IMR-90 (cell line): ENCODE results near the gene MSH5. TPM values are rescaled to one million over a fixed set of nuclear protein-coding genes. Genes with fewer than 3 reads are reported as not detected.

ENCODE experiments used
- ATAC-seq: fragments of 200-7000 bp; cut with Tn5 transposase; 2 replicates; pipeline ENCODE4 v1.9.1; 2020; ENCODE audit warnings: low read depth, mild to moderate bottlenecking, moderate library complexity
- BruUV-seq: library from RNA; stranded (reverse); fragments of 400-500 nt; replicated peaks from 2 replicates; lab custom pipeline; 2021; lab: Mats Ljungman, UMichigan
- CTCF ChIA-PET: fragments of 300-600 bp; formaldehyde crosslinking; extraction: SDS; loops from one replicate; lab custom pipeline; 2021; ENCODE audit warnings: antibody characterized with exemption; lab: Yijun Ruan, JAX
- POLR2A ChIA-PET: fragments of 300-600 bp; sonication (Branson Sonifier 250); formaldehyde crosslinking; loops from one replicate; lab custom pipeline; 2022; ENCODE audit warnings: antibody characterized with exemption; ENCODE audit not compliant: unreplicated experiment; lab: Charles Lee
- DNase-seq: peaks from one replicate; pipeline ENCODE4 v3.0.0; 2013
- H2AFZ ChIP-seq: replicated peaks from 2 replicates; pipeline ENCODE3; 2013; ENCODE audit warnings: low read length, mild to moderate bottlenecking; ENCODE audit not compliant: poor library complexity
- H2AK5ac ChIP-seq: 2 replicates; pipeline ENCODE4 v1.6.1; 2013; ENCODE audit warnings: low read depth, low read length, inconsistent platforms
- H2AK9ac ChIP-seq: replicated peaks from 2 replicates; pipeline ENCODE3; 2013; ENCODE audit warnings: mild to moderate bottlenecking, low read depth, low read length, moderate library complexity; ENCODE audit not compliant: poor library complexity
- H2BK120ac ChIP-seq: 2 replicates; pipeline ENCODE4 v1.6.1; 2013; ENCODE audit warnings: low read depth, low read length, inconsistent platforms
- H2BK15ac ChIP-seq: 3 replicates; pipeline ENCODE4 v1.6.1; 2013; ENCODE audit warnings: low read depth, low read length, inconsistent platforms
- H2BK20ac ChIP-seq: 2 replicates; pipeline ENCODE4 v1.6.1; 2013; ENCODE audit warnings: low read depth, mild to moderate bottlenecking, inconsistent platforms, low read length, moderate library complexity
- H2BK5ac ChIP-seq: 2 replicates; pipeline ENCODE4 v1.6.1; 2013; ENCODE audit warnings: mild to moderate bottlenecking, low read depth, low read length, inconsistent platforms; ENCODE audit not compliant: poor library complexity, severe bottlenecking
- H3K14ac ChIP-seq: replicated peaks from 2 replicates; pipeline ENCODE4 v1.6.1; 2013; ENCODE audit warnings: low read depth, low read length, inconsistent platforms
- H3K18ac ChIP-seq: 2 replicates; pipeline ENCODE4 v1.6.1; 2013; ENCODE audit warnings: low read depth, low read length, control low read depth
- H3K23ac ChIP-seq: 2 replicates; pipeline ENCODE4 v1.6.1; 2013; ENCODE audit warnings: low read depth, low read length, inconsistent platforms
- H3K27ac ChIP-seq: 2 replicates; pipeline ENCODE4 v1.5.1; 2013; ENCODE audit warnings: mild to moderate bottlenecking, control low read depth, low read length; ENCODE audit not compliant: insufficient read depth
- H3K27me3 ChIP-seq: 2 replicates; pipeline ENCODE4 v1.6.1; 2013; ENCODE audit warnings: low read length; ENCODE audit not compliant: control insufficient read depth, insufficient read depth
- H3K36me3 ChIP-seq: 2 replicates; pipeline ENCODE4 v1.6.1; 2013; ENCODE audit warnings: low read length, mixed read lengths; ENCODE audit not compliant: control insufficient read depth, insufficient read depth
- H3K4ac ChIP-seq: 2 replicates; pipeline ENCODE4 v1.6.1; 2013; ENCODE audit warnings: low read depth, low read length, inconsistent platforms
- H3K4me1 ChIP-seq: 2 replicates; pipeline ENCODE4 v1.6.1; 2013; ENCODE audit warnings: low read length, mixed read lengths; ENCODE audit not compliant: control insufficient read depth, insufficient read depth
- H3K4me2 ChIP-seq: 2 replicates; pipeline ENCODE4 v1.6.1; 2013; ENCODE audit warnings: low read depth, mild to moderate bottlenecking, control low read depth, low read length, moderate library complexity
- H3K4me3 ChIP-seq: 2 replicates; pipeline ENCODE4 v1.5.1; 2013; ENCODE audit warnings: low read depth, mild to moderate bottlenecking, control low read depth, low read length, moderate library complexity; ENCODE audit not compliant: insufficient read depth
- H3K56ac ChIP-seq: 2 replicates; pipeline ENCODE4 v1.6.1; 2013; ENCODE audit warnings: low read length, inconsistent platforms; ENCODE audit not compliant: insufficient read depth; ENCODE audit errors: extremely low read depth
- H3K79me1 ChIP-seq, 2 experiments: 2 replicates each; pipeline ENCODE4 v1.6.1; 2013; ENCODE audit warnings: low read length in 2 of 2, inconsistent platforms in 1 of 2, low read depth in 1 of 2
- H3K9ac ChIP-seq: 2 replicates; pipeline ENCODE4 v1.6.1; 2013; ENCODE audit warnings: low read depth, low read length, control low read depth
- H3K9me1 ChIP-seq: 2 replicates; pipeline ENCODE4 v1.6.1; 2013; ENCODE audit warnings: low read length, inconsistent platforms; ENCODE audit not compliant: insufficient read depth
- H3K9me3 ChIP-seq: 2 replicates; pipeline ENCODE4 v1.6.1; 2013; ENCODE audit warnings: low read length; ENCODE audit not compliant: control insufficient read depth, insufficient read depth
- H4K20me1 ChIP-seq: 2 replicates; pipeline ENCODE4 v1.6.1; 2013; ENCODE audit warnings: low read length, inconsistent platforms; ENCODE audit not compliant: insufficient read depth
- H4K5ac ChIP-seq: 2 replicates; pipeline ENCODE4 v1.6.1; 2013; ENCODE audit warnings: mild to moderate bottlenecking, low read depth, low read length, control low read depth
- H4K8ac ChIP-seq, 2 experiments: 2 replicates each; pipeline ENCODE4 v1.6.1; 2013; ENCODE audit warnings: low read depth in 2 of 2, low read length in 2 of 2, control low read depth in 1 of 2, inconsistent platforms in 1 of 2
- H4K91ac ChIP-seq: 2 replicates; pipeline ENCODE4 v1.6.1; 2013; ENCODE audit warnings: low read depth, low read length, inconsistent platforms; ENCODE audit not compliant: insufficient read depth
- BHLHE40 ChIP-seq: fragments of 150-350 bp; IDR thresholded peaks from 2 replicates; pipeline ENCODE4 v1.6.1; 2016; ENCODE audit warnings: mild to moderate bottlenecking, low read depth, low read length
- CEBPB ChIP-seq: IDR thresholded peaks from 2 replicates; pipeline ENCODE4 v1.6.1; 2012; ENCODE audit warnings: low read depth, low read length, improper control_type of control experiment
- CHD1 ChIP-seq: IDR thresholded peaks from 2 replicates; pipeline ENCODE4 v1.6.1; 2012; ENCODE audit warnings: low read depth, low read length, improper control_type of control experiment
- CTCF ChIP-seq: conservative IDR thresholded peaks from 2 replicates; pipeline ENCODE4 v1.5.1; 2012; ENCODE audit warnings: mild to moderate bottlenecking, low read depth, low read length, improper control_type of control experiment
- ELK1 ChIP-seq: fragments of 150-350 bp; IDR thresholded peaks from 2 replicates; pipeline ENCODE4 v1.6.1; 2016; ENCODE audit warnings: low read depth, mild to moderate bottlenecking, low read length, moderate library complexity, borderline replicate concordance
- FOS ChIP-seq: fragments of 150-350 bp; IDR thresholded peaks from 2 replicates; pipeline ENCODE4 v1.6.1; 2016; ENCODE audit warnings: low read depth, low read length
- MAFK ChIP-seq: IDR thresholded peaks from 2 replicates; pipeline ENCODE4 v1.6.1; 2012; ENCODE audit warnings: low read depth, low read length, improper control_type of control experiment
- MAZ ChIP-seq: IDR thresholded peaks from 2 replicates; pipeline ENCODE4 v1.6.1; 2012; ENCODE audit warnings: low read depth, mild to moderate bottlenecking, low read length, improper control_type of control experiment, moderate library complexity, borderline replicate concordance
- MXI1 ChIP-seq: IDR thresholded peaks from 2 replicates; pipeline ENCODE4 v1.6.1; 2012; ENCODE audit warnings: low read depth, mild to moderate bottlenecking, low read length, moderate library complexity, borderline replicate concordance
- NFE2L2 ChIP-seq: fragments of 150-350 bp; IDR thresholded peaks from 2 replicates; pipeline ENCODE4 v1.6.1; 2016; ENCODE audit warnings: low read depth, mild to moderate bottlenecking, low read length
- POLR2A ChIP-seq: IDR thresholded peaks from 2 replicates; pipeline ENCODE4 v1.6.1; 2012; ENCODE audit warnings: mild to moderate bottlenecking, low read depth, low read length
- RAD21 ChIP-seq: IDR thresholded peaks from 2 replicates; pipeline ENCODE4 v1.6.1; 2012; ENCODE audit warnings: low read length, improper control_type of control experiment
- RCOR1 ChIP-seq: IDR thresholded peaks from 2 replicates; pipeline ENCODE4 v1.6.1; 2012; ENCODE audit warnings: mild to moderate bottlenecking, low read length, improper control_type of control experiment; ENCODE audit not compliant: insufficient replicate concordance
- RFX5 ChIP-seq: IDR thresholded peaks from 2 replicates; pipeline ENCODE4 v1.8.0; 2012; ENCODE audit warnings: low read depth, mild to moderate bottlenecking, low read length, moderate library complexity
- SMC3 ChIP-seq: fragments of 150-350 bp; IDR thresholded peaks from 2 replicates; pipeline ENCODE4 v1.6.1; 2016; ENCODE audit warnings: low read depth, mild to moderate bottlenecking, antibody characterized with exemption, low read length, moderate library complexity
- USF2 ChIP-seq: fragments of 150-350 bp; IDR thresholded peaks from 2 replicates; pipeline ENCODE4 v1.6.1; 2017; ENCODE audit warnings: mild to moderate bottlenecking, antibody characterized with exemption, low read length, low read depth
- WGBS, 2 experiments: methylation state at CpG; one replicate each; pipeline versions ENCODE4 v1.1.5 to v1.1.7; 2013; ENCODE audit warnings: missing lambda C conversion rate in 2 of 2; ENCODE audit not compliant: insufficient read length in 1 of 2; ENCODE audit errors: extremely low coverage in 2 of 2; 5-methylcytosine and 5-hydroxymethylcytosine counted together
- dilution Hi-C: fragments of 300-500 bp; cut with HindIII; formaldehyde crosslinking; loops from one replicate; pipeline ENCODE4 v1.14.3; 2018; ENCODE audit warnings: low sequenced_read_pairs; ENCODE audit not compliant: unreplicated experiment
- in situ Hi-C: fragments of 300-500 bp; cut with MboI; formaldehyde crosslinking; loops from 3 replicates; pipeline ENCODE4 v1.14.3; 2019; ENCODE audit warnings: low sequenced_read_pairs, inconsistent platforms, mixed read lengths
- intact Hi-C: fragments of 100-400 bp; cut with micrococcal nuclease; formaldehyde crosslinking; loops from 2 replicates; pipeline ENCODE4 v1.10.0; 2022
- polyA plus RNA-seq, 3 experiments: library from polyadenylated mRNA; depleted of rRNA; stranded (reverse); fragments of >200 nt; gene quantifications; 2 replicates each; pipeline ENCODE4 v1.2.3, GENCODE V29; 2012; ENCODE audit warnings: low replicate concordance in 1 of 3
- total RNA-seq: library from RNA; depleted of rRNA; stranded (reverse); fragments of >200 nt; gene quantifications from 2 replicates; pipeline ENCODE4 v1.2.3, GENCODE V29; 2012

Gene MSH5
- total and polyA plus RNA-seq, 2 of the 4 experiments (the other 2 are of a cell fraction) = 5.6 to 15.7 TPM

DNA sequence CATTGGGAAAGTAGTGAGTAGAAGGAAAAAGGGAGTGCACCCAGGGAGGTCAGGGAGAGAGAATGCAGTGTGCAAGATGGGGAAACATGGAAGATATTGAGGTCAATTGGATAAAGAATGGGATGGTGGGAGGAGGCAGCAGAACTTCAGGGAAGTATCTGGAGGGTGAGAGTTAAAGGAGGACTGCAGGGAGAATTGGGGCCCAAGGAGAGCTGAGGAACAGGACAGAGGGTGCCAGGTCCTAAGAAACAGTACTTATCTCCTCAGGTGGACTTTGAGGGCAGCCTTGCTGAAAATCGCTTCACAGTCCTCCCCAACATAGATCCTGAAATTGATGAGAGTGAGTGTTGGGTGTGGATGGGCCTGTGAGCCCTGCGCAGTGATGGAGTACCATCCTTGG is 18.5 kb downstream of the MSH5 start:
- H2BK20ac ChIP-seq = no peak overlapping the region
- H3K27me3 ChIP-seq = no peaks in the 10 kb centered on the region
- whole genome bisulfite sequencing, 2 experiments = no CpG with 5 or more reads among the region's 2 CpGs
- H2BK15ac ChIP-seq = no peak overlapping the region
- H4K8ac ChIP-seq = no peak overlapping the region
- no peak overlapping the region for H2BK5ac ChIP-seq
- H3K23ac ChIP-seq = no peak overlapping the region
- H3K79me1 ChIP-seq = 0 out of 4 replicates have a peak, but pooled peaks cover 0 to 2% of the 10 kb centered on the region in 2 experiments
- intact Hi-C loops = no loop called here
- H3K4me1 ChIP-seq = peaks cover 1% of the 10 kb centered on the region
- H3K9me3 ChIP-seq = no peaks in the 10 kb centered on the region
- H4K20me1 ChIP-seq = no peaks in the 10 kb centered on the region
- TF ChIP-seq BHLHE40 = no peak
- no peak for TF ChIP-seq CHD1
- no peak for TF ChIP-seq RCOR1
- no peak for TF ChIP-seq ELK1
- no peak for TF ChIP-seq MAFK
- no peak for TF ChIP-seq MAZ
- TF ChIP-seq NFE2L2 = no peak
- no peak for TF ChIP-seq MXI1
- no peak for TF ChIP-seq POLR2A
- TF ChIP-seq RFX5 = no peak
- TF ChIP-seq FOS = no peak
- no peak for TF ChIP-seq RAD21
- TF ChIP-seq CTCF = no peak
- no peak for TF ChIP-seq USF2
- no peak for TF ChIP-seq CEBPB
- no peak for TF ChIP-seq SMC3
- H3K4me2 ChIP-seq = no peak overlapping the region
- no peak overlapping the region for H3K27ac ChIP-seq
- peak overlapping the region; percentile 6 for H2AK9ac ChIP-seq
- H3K4ac ChIP-seq = no peak overlapping the region
- no TSS peak for BruUV-seq
- H4K91ac ChIP-seq = no peak overlapping the region
- in situ Hi-C loops = no loop called here
- ChIA-PET POLR2A (no interaction called here), CTCF (no interaction called here)
- no peak overlapping the region for H3K18ac ChIP-seq
- no peak overlapping the region for H3K56ac ChIP-seq
- H3K9ac ChIP-seq = no peak overlapping the region
- dilution Hi-C loops = no loop called here
- no peak overlapping the region for H2AFZ ChIP-seq
- ATAC-seq = no peak
- peaks cover 7% of the 10 kb centered on the region; the same call in 1 of the 2 replicates for H3K36me3 ChIP-seq
- no peak for DNase-seq
- H3K4me3 ChIP-seq = no peak overlapping the region
- no peak overlapping the region for H3K14ac ChIP-seq
- no peak overlapping the region for H2AK5ac ChIP-seq
- no peak overlapping the region for H4K5ac ChIP-seq
- no peak overlapping the region for H2BK120ac ChIP-seq
- peaks cover 8% of the 10 kb centered on the region for H3K9me1 ChIP-seq
